ENCODE results near the gene TSPO2. TPM values are rescaled to one million over a fixed set of nuclear protein-coding genes. Genes with fewer than 3 reads are reported as not detected.

The TSPO2 gene
- total and polyA plus RNA-seq, 9 of the 15 experiments (the other 6 are each of a cell fraction or from before 2014, with no cell fraction given), result not detected

DNA sequence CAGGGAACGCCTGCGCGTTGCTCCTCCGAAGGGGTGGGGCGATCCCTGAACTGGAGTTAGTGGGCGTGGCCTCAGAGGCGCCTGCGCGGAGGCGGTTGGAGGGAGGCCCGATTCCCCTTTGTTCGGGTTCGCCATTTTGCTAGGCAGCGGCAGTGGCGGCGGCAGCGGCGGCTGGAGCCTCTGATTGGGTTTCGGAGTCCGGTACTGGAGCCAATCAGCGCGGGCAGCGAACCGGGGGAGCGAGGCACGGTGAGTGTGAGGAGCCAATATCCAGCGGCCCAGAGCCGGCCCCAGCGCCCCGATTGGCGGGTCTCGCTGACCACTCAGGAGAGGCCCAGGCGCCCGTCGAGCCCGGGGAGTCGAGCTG lies 30.6 kb downstream of the TSPO2 start, which contains the start of gene NFYA (continued):
- TF ChIP-seq JUN (IDR thresholded peaks at IDR 0.05; ENCODE audit: borderline replicate concordance, low read depth, low read length) (0 out of 2 replicates have a peak, but pooled peaks have one; percentile 4), JUN (CRISPR knock-in tag; IDR thresholded peaks at IDR 0.05; ENCODE audit: borderline replicate concordance) (no peak), SMARCC2 (IDR thresholded peaks at IDR 0.05; ENCODE audit: low read depth) (no peak), NFATC3 (IDR thresholded peaks at IDR 0.05) (no peak), ZNF583 (CRISPR knock-in tag; IDR thresholded peaks at IDR 0.05) (no peak), CHD2 (IDR thresholded peaks at IDR 0.05; ENCODE audit: low read depth, low read length) (peak; percentile 86), ZNF175 (CRISPR knock-in tag; IDR thresholded peaks at IDR 0.05; ENCODE audit: low read depth) (peak; percentile 91), E2F1 (CRISPR knock-in tag; IDR thresholded peaks at IDR 0.05) (no peak), RBM25 (IDR thresholded peaks at IDR 0.05; ENCODE audit: low read depth, low read length, severe bottlenecking) (peak; percentile 99), NFYB (IDR thresholded peaks at IDR 0.05; ENCODE audit: extremely low read depth, insufficient read length) (peak; percentile 98), HIVEP1 (CRISPR knock-in tag; IDR thresholded peaks at IDR 0.05) (peak; percentile 65; the same call in 1 of the 2 replicates), JUND (IDR thresholded peaks at IDR 0.05; ENCODE audit: borderline replicate concordance, low read depth, low read length) (no peak), JUND (tag; IDR thresholded peaks at IDR 0.05; ENCODE audit: borderline replicate concordance, low read depth, low read length) (no peak; the same call in 2 of the 3 replicates), EWSR1 (IDR thresholded peaks at IDR 0.05; ENCODE audit: borderline replicate concordance, low read depth, partially characterized antibody) (no peak), ZNF311 (CRISPR knock-in tag; IDR thresholded peaks at IDR 0.05) (no peak), TSHZ1 (CRISPR knock-in tag; IDR thresholded peaks at IDR 0.05) (no peak), KLF16 (IDR thresholded peaks at IDR 0.05) (peak; percentile 26; the same call in 1 of the 2 replicates), YY1 (IDR thresholded peaks at IDR 0.05; ENCODE audit: borderline replicate concordance in 1 of 3, control insufficient read depth in 1 of 3, extremely low read depth in 1 of 3, insufficient read depth in 3 of 3, insufficient read length in 1 of 3, insufficient replicate concordance in 2 of 3, low read depth in 1 of 3, low read length in 2 of 3) (peak; percentile 72 to 89 (median 88)), PHB2 (IDR thresholded peaks at IDR 0.05; ENCODE audit: low read depth) (no peak)
- TF ChIP-seq, protein P1, sequence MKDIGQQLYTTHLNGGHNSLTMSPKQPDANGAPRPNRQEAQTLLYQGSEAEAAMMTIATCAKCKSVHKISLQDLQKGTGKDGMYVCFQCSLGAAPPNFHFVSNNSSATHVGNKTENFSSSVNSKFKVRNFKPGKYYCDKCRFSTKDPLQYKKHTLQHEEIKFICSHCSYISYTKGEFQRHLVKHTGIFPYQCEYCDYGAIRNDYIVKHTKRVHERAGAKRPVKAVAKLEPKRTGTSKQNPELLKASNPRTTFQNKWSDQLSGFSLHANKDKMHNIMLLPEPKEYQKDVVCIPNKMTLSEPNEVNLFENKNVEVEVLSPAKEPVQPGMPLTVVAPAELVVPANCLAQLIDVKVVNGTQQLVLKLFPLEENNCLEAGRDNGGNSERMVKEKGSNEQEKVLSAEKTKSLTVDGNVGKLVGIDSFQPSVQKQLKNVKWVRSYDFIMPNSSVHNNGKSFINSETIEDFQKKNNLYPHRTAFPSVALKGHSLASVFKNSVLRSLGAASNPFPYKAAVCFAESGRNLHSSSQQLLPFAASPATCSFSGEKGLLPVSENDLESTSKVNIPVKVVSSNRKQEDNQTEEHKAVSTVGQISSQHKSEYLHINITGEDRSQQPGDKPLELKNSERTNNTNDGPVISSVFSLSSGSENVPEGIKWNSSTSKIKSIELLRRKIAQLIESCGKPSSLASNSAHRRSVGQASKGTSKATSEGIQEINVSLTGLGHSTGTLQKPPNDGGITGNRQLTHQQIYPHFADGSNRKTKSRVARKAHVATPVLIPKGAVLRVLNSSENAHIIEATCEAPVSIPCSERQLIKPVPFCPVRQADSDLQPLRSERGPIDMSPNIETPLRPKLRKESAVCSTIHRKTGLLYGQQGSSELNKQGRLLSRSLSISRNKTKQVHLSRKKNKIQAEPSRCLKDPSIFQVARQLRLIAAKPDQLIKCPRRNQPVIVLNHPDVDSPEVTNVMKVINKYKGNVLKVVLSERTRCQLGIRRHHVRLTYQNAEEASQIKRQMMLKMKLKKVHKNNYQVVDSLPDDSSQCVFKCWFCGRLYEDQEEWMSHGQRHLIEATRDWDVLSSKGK (CRISPR knock-in tag; IDR thresholded peaks at IDR 0.05), result no peak

Measured in K562 (cell line).